NCI-H82 treated with DMSO at 0.1 percent for 48 hours (cell line): ENCODE measurements around the gene LRCH3.
"Not testable (repeated sequence)": the region's sequence is repeated elsewhere in the genome, so short reads cannot be mapped to it uniquely, and the experiment has no call there.

Source experiments
- DNase-seq: peaks from one replicate; lab custom pipeline; 2025; ENCODE audit not compliant: unreplicated experiment; lab: John Stamatoyannopoulos, UW

Gene LRCH3

GRCh38 chr3:197921429-197922275 is 130.6 kb downstream of the LRCH3 start:
- DNase-seq, result not testable (repeated sequence)

GRCh38 chr3:197926418-197926817 is 135.4 kb downstream of the LRCH3 start:
- DNase-seq, result no peak

GRCh38 chr3:197927578-197927977 is 136.5 kb downstream of the LRCH3 start:
- not testable (repeated sequence) for DNase-seq

GRCh38 chr3:197936819-197937384 is 145.8 kb downstream of the LRCH3 start:
- no peak for DNase-seq
